Spleen (tissue), 11 donors: ENCODE results near the gene CALML4. TPM values are rescaled to one million over a fixed set of nuclear protein-coding genes. Genes with fewer than 3 reads are reported as not detected.

Experiments used
- DNase-seq: peaks from one replicate; pipeline ENCODE4 v3.0.0-alpha.2; 2020
- H3K27ac ChIP-seq, 8 donors: fragments of 200-600 bp; sonication (generic) in 7 of 8; 1 replicate in 4 of 8; 2 replicates in 4 of 8; pipeline versions ENCODE4 v1.5.0 to v1.8.0; 2016 to 2021; ENCODE audit warnings: inconsistent platforms in 4 of 8, mild to moderate bottlenecking in 4 of 8, moderate library complexity in 1 of 8
- H3K27me3 ChIP-seq, 7 donors: fragments of 200-600 bp; sonication (generic) in 6 of 7; replicated peaks in 1 of 7; 1 replicate in 4 of 7; 2 replicates in 3 of 7; pipeline versions ENCODE4 v1.5.0 to v1.8.0; 2016 to 2021; ENCODE audit warnings: inconsistent platforms in 3 of 7, mild to moderate bottlenecking in 1 of 7
- H3K36me3 ChIP-seq, 6 donors: fragments of 200-600 bp; sonication (generic) in 5 of 6; 1 replicate in 4 of 6; 2 replicates in 2 of 6; pipeline versions ENCODE4 v1.5.0 to v1.8.0; 2016 to 2021; ENCODE audit warnings: inconsistent platforms in 2 of 6
- H3K4me1 ChIP-seq, 6 donors: fragments of 200-600 bp; sonication (generic) in 5 of 6; 1 replicate in 3 of 6; 2 replicates in 3 of 6; pipeline versions ENCODE4 v1.5.0 to v1.8.0; 2016 to 2021; ENCODE audit warnings: inconsistent platforms in 3 of 6
- H3K4me3 ChIP-seq, 8 donors: fragments of 200-600 bp; sonication (generic) in 7 of 8; 1 replicate in 4 of 8; 2 replicates in 4 of 8; pipeline versions ENCODE4 v1.5.0 to v1.8.0; 2016 to 2021; ENCODE audit warnings: inconsistent platforms in 4 of 8, mild to moderate bottlenecking in 4 of 8, moderate library complexity in 2 of 8
- H3K9me3 ChIP-seq, 8 donors: fragments of 200-600 bp; sonication (generic) in 7 of 8; 1 replicate in 4 of 8; 2 replicates in 4 of 8; pipeline versions ENCODE4 v1.5.0 to v1.8.0; 2016 to 2021; ENCODE audit warnings: inconsistent platforms in 4 of 8
- CTCF ChIP-seq, 11 experiments: fragments of 200-600 bp in 7 of 11; fragments of 450-650 bp in 4 of 11; sonication (generic) in 4 of 11; IDR thresholded peaks in 8 of 11; conservative IDR thresholded peaks in 3 of 11; 1 replicate in 7 of 11; 2 replicates in 4 of 11; pipeline versions ENCODE4 v1.4.0 to v1.8.0; 2016 to 2021; ENCODE audit warnings: antibody characterized with exemption in 11 of 11, inconsistent platforms in 4 of 11, mild to moderate bottlenecking in 1 of 11
- POLR2A ChIP-seq, 3 donors: fragments of 450-650 bp; IDR thresholded peaks; one replicate each; pipeline ENCODE4 v1.5.1; 2017; ENCODE audit warnings: antibody characterized with exemption in 3 of 3, mild to moderate bottlenecking in 1 of 3
- POLR2AphosphoS5 ChIP-seq, 3 donors: sonication (generic); formaldehyde crosslinking; IDR thresholded peaks; one replicate each; pipeline ENCODE4 v1.5.1; 2017; ENCODE audit warnings: antibody characterized with exemption in 3 of 3
- WGBS, 5 donors: extraction: QIAGEN DNeasy Blood & Tissue Kit in 3 of 5; methylation state at CpG; one replicate each; pipeline versions ENCODE4 v1.1.5 to v1.1.7; 2013 to 2018; 5-methylcytosine and 5-hydroxymethylcytosine counted together
- intact Hi-C: fragments of 100-400 bp; cut with DNase I; formaldehyde crosslinking; loops from one replicate; pipeline ENCODE4 v1.15.0; 2023; ENCODE audit warnings: low total_unique reads
- polyA plus RNA-seq, 3 donors: library from polyadenylated mRNA; stranded (reverse); fragments of 200-250 nt; gene quantifications; one replicate each; pipeline ENCODE4 v1.2.1, GENCODE V29; 2013
- total RNA-seq, 7 donors: library from RNA; depleted of rRNA in 3 of 7; stranded (reverse); fragments of >200 nt in 3 of 7; fragmentation: NEBNext Ultra II Directional in 4 of 7; extraction: Animal tissue kit (Norgen Biotek cat#: 25700) in 4 of 7; gene quantifications; one replicate each; pipeline versions ENCODE4 v1.1.0 to v1.2.1, GENCODE V29; 2016 to 2021
- donor health status: healthy with polysubstance abuse.
- donor health status: DM: no; HTN: no; CAD: no; lungs with moderate emphysema.
- donor health status: DM: no; HTN: no; CAD: no.
- donor health status: Bipolar disorder and iron deficiency.
- donor health status: healthy.
- donor health status: DM: no; HTN: no; CAD: no.
- donor health status: DM: yes; HTN: yes; CAD: no.

Gene CALML4
- total and polyA plus RNA-seq, 10 donors, result 7.8 to 15.9 (median 10.0) TPM

GRCh38 chr15:68208636-68209240 is 3.6 kb upstream of the CALML4 start:
- 45 to 55% (median 46%) methylated on average over 13 of the region's 13 CpGs for WGBS, 5 donors
- peaks cover 0 to 25% (median 0%) of the 10 kb centered on the region in 6 donors for H3K36me3 ChIP-seq
- H3K27ac ChIP-seq, result peak overlapping the region in 3 of 8 donors; percentile 27 to 34 (median 30)
- H3K4me3 ChIP-seq, result peak overlapping the region in 1 of 8 donors; percentile 12
- intact Hi-C loops, result no loop called here
- DNase-seq, result no peak
- no peaks in the 10 kb centered on the region for H3K27me3 ChIP-seq
- peaks cover 0 to 74% (median 57%) of the 10 kb centered on the region in 6 donors for H3K4me1 ChIP-seq
- TF ChIP-seq CTCF (IDR thresholded peaks at IDR 0.05 in 8 of 11, conservative IDR thresholded peaks at IDR 0.05 in 3 of 11) (no peak), POLR2AphosphoS5 (IDR thresholded peaks at IDR 0.05) (no peak), POLR2A (IDR thresholded peaks at IDR 0.05) (no peak)
- H3K9me3 ChIP-seq, result no peaks in the 10 kb centered on the region

GRCh38 chr15:68208136-68208535 is 3.0 kb upstream of the CALML4 start:
- intact Hi-C loops, result no loop called here
- H3K9me3 ChIP-seq, result no peaks in the 10 kb centered on the region
- H3K27me3 ChIP-seq, result no peaks in the 10 kb centered on the region
- peak overlapping the region in 1 of 8 donors; percentile 12 for H3K4me3 ChIP-seq
- no peak for DNase-seq
- TF ChIP-seq POLR2AphosphoS5 (IDR thresholded peaks at IDR 0.05) (peak in 2 of 3 donors; percentile 9 to 13), POLR2A (IDR thresholded peaks at IDR 0.05) (no peak)
- 54 to 77% (median 61%) methylated on average over 16 of the region's 16 CpGs for WGBS, 5 donors
- peaks cover 0 to 19% (median 0%) of the 10 kb centered on the region in 6 donors for H3K36me3 ChIP-seq
- peak overlapping the region in 3 of 8 donors; percentile 27 to 34 (median 30) for H3K27ac ChIP-seq
- H3K4me1 ChIP-seq, result peaks cover 0 to 80% (median 57%) of the 10 kb centered on the region in 6 donors

- Histone ChIP-seq H3K27ac (peak overlapping the region in 3 of 8 donors; percentile 77 to 84 (median 83)), H3K9me3 (no peaks in the 10 kb centered on the region), H3K4me3 (no peak overlapping the region), H3K4me1 (peaks cover 0 to 81% (median 57%) of the 10 kb centered on the region in 6 donors), H3K27me3 (no peaks in the 10 kb centered on the region), H3K36me3 (peaks cover 0 to 16% (median 0%) of the 10 kb centered on the region in 6 donors)
- 83 to 95% (median 89%) methylated on average over 6 to 12 of the region's 12 CpGs for WGBS, 5 donors
- DNase-seq, result no peak
- intact Hi-C loops, result no loop called here
- TF ChIP-seq POLR2A (IDR thresholded peaks at IDR 0.05) (no peak), CTCF (IDR thresholded peaks at IDR 0.05 in 8 of 11, conservative IDR thresholded peaks at IDR 0.05 in 3 of 11) (no peak), POLR2AphosphoS5 (IDR thresholded peaks at IDR 0.05) (no peak)
These were observed 2.2 kb upstream of the CALML4 start for GRCh38 chr15:68207176-68207935.

GRCh38 chr15:68206711-68207151 is 1.6 kb upstream of the CALML4 start:
- intact Hi-C loops, result no loop called here
- 84 to 94% (median 91%) methylated on average over 12 of the region's 12 CpGs for WGBS, 5 donors
- H3K36me3 ChIP-seq, result peaks cover 0 to 13% (median 0%) of the 10 kb centered on the region in 6 donors
- no peaks in the 10 kb centered on the region for H3K9me3 ChIP-seq
- TF ChIP-seq CTCF (IDR thresholded peaks at IDR 0.05 in 8 of 11, conservative IDR thresholded peaks at IDR 0.05 in 3 of 11) (no peak), POLR2AphosphoS5 (IDR thresholded peaks at IDR 0.05) (no peak), POLR2A (IDR thresholded peaks at IDR 0.05) (no peak)
- H3K27ac ChIP-seq, result peak overlapping the region in 5 of 8 donors; percentile 52 to 84 (median 77)
- peaks cover 0 to 86% (median 57%) of the 10 kb centered on the region in 6 donors for H3K4me1 ChIP-seq
- peak; percentile 62 for DNase-seq
- no peak overlapping the region for H3K4me3 ChIP-seq
- H3K27me3 ChIP-seq, result no peaks in the 10 kb centered on the region
